OCI-LY7 (cell line): ENCODE data around the gene FAM131C. TPM values are rescaled to one million over a fixed set of nuclear protein-coding genes. Genes with fewer than 3 reads are reported as not detected.

Experiments
- BruUV-seq: library from RNA; stranded (reverse); fragments of 400-500 nt; replicated peaks from 2 replicates; lab custom pipeline; 2021; lab: Mats Ljungman, UMichigan
- CTCF ChIA-PET: fragments of 300-600 bp; sonication (Branson Sonifier 250); formaldehyde crosslinking; loops from one replicate; lab custom pipeline; 2022; ENCODE audit warnings: antibody characterized with exemption; ENCODE audit not compliant: unreplicated experiment; lab: Charles Lee
- POLR2A ChIA-PET: fragments of 300-600 bp; sonication (Branson Sonifier 250); formaldehyde crosslinking; loops from one replicate; lab custom pipeline; 2022; ENCODE audit warnings: antibody characterized with exemption; lab: Charles Lee
- DNase-seq: peaks from one replicate; pipeline ENCODE4 v3.0.0-alpha.2; 2015; ENCODE audit warnings: low spot score
- H2AFZ ChIP-seq: fragments of 200-600 bp; sonication (generic), shearing (Covaris generic); 2 replicates; pipeline ENCODE4 v1.6.1; 2014; ENCODE audit warnings: mild to moderate bottlenecking, antibody characterized with exemption, low read length, moderate library complexity
- H3K27ac ChIP-seq: fragments of 200-600 bp; sonication (generic); 2 replicates; pipeline ENCODE4 v1.5.1; 2014; ENCODE audit warnings: mixed run types, low read depth, mild to moderate bottlenecking, moderate library complexity, low read length, inconsistent platforms; ENCODE audit not compliant: poor library complexity, severe bottlenecking
- H3K36me3 ChIP-seq: fragments of 200-600 bp; sonication (generic); 2 replicates; pipeline ENCODE4 v1.6.1; 2014; ENCODE audit warnings: mild to moderate bottlenecking, antibody characterized with exemption, low read length, moderate library complexity, mixed read lengths; ENCODE audit not compliant: insufficient read depth
- H3K4me1 ChIP-seq: fragments of 200-600 bp; sonication (generic); 2 replicates; pipeline ENCODE4 v1.5.1; 2014; ENCODE audit warnings: mild to moderate bottlenecking, low read length; ENCODE audit not compliant: insufficient read depth, poor library complexity, severe bottlenecking
- H3K4me2 ChIP-seq: fragments of 200-600 bp; sonication (generic); 2 replicates; pipeline ENCODE4 v1.6.1; 2014; ENCODE audit warnings: mild to moderate bottlenecking, low read length
- H3K4me3 ChIP-seq: fragments of 200-600 bp; sonication (generic); 2 replicates; pipeline ENCODE4 v1.5.1; 2014; ENCODE audit warnings: mild to moderate bottlenecking, low read depth, low read length; ENCODE audit not compliant: poor library complexity, severe bottlenecking
- H3K79me2 ChIP-seq: fragments of 200-600 bp; sonication (generic); 2 replicates; pipeline ENCODE4 v1.6.1; 2016; ENCODE audit warnings: low read depth, mild to moderate bottlenecking, low read length, moderate library complexity, mixed read lengths; ENCODE audit not compliant: insufficient read depth
- H3K9me2 ChIP-seq: fragments of 200-600 bp; sonication (generic); 2 replicates; pipeline ENCODE4 v1.6.1; 2016; ENCODE audit warnings: mild to moderate bottlenecking, low read length, mixed read lengths; ENCODE audit not compliant: insufficient read depth
- H3K9me3 ChIP-seq: fragments of 200-600 bp; sonication (generic); 2 replicates; pipeline ENCODE4 v1.6.1; 2014; ENCODE audit warnings: mild to moderate bottlenecking, mixed run types, low read length, mixed read lengths
- H4K20me1 ChIP-seq: fragments of 200-600 bp; sonication (generic); 2 replicates; pipeline ENCODE4 v1.6.1; 2014; ENCODE audit warnings: mild to moderate bottlenecking, antibody characterized with exemption, low read length, moderate library complexity, mixed read lengths; ENCODE audit not compliant: insufficient read depth
- CTCF ChIP-seq: fragments of 200-600 bp; sonication (generic); conservative IDR thresholded peaks from 2 replicates; pipeline ENCODE4 v1.5.1; 2014; ENCODE audit warnings: mild to moderate bottlenecking, antibody characterized with exemption, low read length, moderate library complexity, mixed read lengths
- EZH2phosphoT487 ChIP-seq: fragments of 200-600 bp; sonication (generic); IDR thresholded peaks from 2 replicates; pipeline ENCODE4 v1.6.1; 2018; ENCODE audit warnings: low read depth, borderline replicate concordance, mild to moderate bottlenecking, mixed run types, antibody characterized with exemption, low read length, moderate library complexity, mixed read lengths
- intact Hi-C: fragments of 100-400 bp; cut with micrococcal nuclease; formaldehyde crosslinking; loops from one replicate; pipeline ENCODE4 v1.10.0; 2022; ENCODE audit not compliant: unreplicated experiment
- total RNA-seq, 2 experiments: library from RNA; depleted of rRNA in 1 of 2; stranded (reverse); fragments of >200 nt in 1 of 2; shearing (Covaris generic) in 1 of 2; gene quantifications; 2 replicates each; pipeline ENCODE4 v1.2.3, GENCODE V29; 2014 to 2022

FAM131C gene
- total RNA-seq, 2 experiments from 2014 or later, result not detected

DNA sequence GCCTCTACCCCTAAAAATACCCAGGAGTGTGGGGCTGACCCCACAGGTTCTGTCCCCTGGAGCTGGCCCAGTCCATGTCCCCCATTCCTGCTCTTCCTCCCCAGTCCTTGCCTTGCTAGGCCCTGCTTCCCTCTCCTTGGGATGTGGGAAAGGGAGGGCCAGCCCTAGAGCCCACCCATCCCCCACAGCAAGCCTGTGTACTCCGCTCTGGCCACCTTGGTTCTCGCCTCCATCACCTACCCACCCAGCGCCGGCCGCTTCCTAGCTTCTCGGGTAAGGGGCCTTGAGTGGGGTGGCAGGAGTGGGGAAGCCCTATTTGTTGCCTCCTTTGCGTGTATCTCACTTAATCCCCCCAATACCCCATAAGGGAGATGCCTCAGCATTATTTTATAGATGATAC, 23.1 kb downstream of the FAM131C start:
- POLR2A ChIA-PET, result no interaction called here
- no TSS peak for BruUV-seq

GRCh38 chr1:16048573-16049189, 24.8 kb downstream of the FAM131C start:
- Histone ChIP-seq H2AFZ (no peak overlapping the region), H3K4me1 (peaks cover 6% of the 10 kb centered on the region), H3K79me2 (no peaks in the 10 kb centered on the region), H4K20me1 (no peaks in the 10 kb centered on the region), H3K4me3 (no peak overlapping the region), H3K27ac (no peak overlapping the region), H3K4me2 (peak overlapping the region; percentile 50), H3K9me3 (no peaks in the 10 kb centered on the region), H3K36me3 (no peaks in the 10 kb centered on the region), H3K9me2 (no peaks in the 10 kb centered on the region)
- BruUV-seq, result no TSS peak
- TF ChIP-seq CTCF (0 out of 2 replicates have a peak, but pooled peaks have one; percentile 22), EZH2phosphoT487 (no peak)
- peak; percentile 51 for DNase-seq
- ChIA-PET CTCF (no interaction called here), POLR2A (no interaction called here)
- intact Hi-C loops, result no loop called here

More for the DNA sequence above, 23.1 kb downstream of the FAM131C start:
- TF ChIP-seq CTCF, result no peak
- no peak for TF ChIP-seq EZH2phosphoT487
- Histone ChIP-seq H3K9me2 (no peaks in the 10 kb centered on the region), H3K9me3 (no peaks in the 10 kb centered on the region), H3K4me1 (peaks cover 6% of the 10 kb centered on the region), H3K36me3 (no peaks in the 10 kb centered on the region), H4K20me1 (no peaks in the 10 kb centered on the region), H2AFZ (no peak overlapping the region), H3K79me2 (no peaks in the 10 kb centered on the region), H3K4me2 (no peak overlapping the region), H3K27ac (no peak overlapping the region), H3K4me3 (no peak overlapping the region)
- CTCF ChIA-PET, result no interaction called here
- intact Hi-C loops, result no loop called here
- no peak for DNase-seq

DNA sequence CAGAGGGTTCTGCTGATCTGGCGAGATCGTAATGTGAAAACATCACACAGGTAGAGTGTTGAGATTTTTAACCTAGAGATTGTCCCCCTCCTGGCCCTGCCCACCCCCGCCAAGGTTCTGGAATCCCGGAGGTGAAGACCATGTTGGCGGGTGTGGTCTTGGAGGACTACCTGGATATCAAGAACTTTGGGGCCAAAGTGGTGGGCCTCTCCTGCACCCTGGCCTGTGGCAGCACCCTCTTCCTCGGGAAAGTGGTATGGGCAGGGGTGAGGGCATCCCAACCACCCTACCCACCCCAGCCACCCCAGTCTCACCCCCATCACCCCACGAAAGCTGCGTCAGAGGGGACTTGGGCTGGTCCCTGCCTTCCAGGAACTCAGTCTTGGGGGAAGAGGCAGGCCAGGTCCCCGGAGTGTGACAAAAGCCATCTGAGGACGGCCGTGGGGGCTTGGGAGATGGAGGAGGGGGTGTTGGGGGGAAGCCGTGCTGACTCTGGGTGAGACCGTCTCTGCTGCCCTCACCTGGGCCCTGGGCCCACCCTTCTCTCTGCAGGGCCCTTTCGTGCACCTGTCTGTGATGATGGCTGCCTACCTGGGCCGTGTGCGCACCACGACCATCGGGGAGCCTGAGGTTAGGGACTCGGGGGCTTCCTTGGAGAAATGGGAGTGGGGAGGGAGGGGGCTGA, 25.5 kb downstream of the FAM131C start:
- Histone ChIP-seq H3K4me3 (no peak overlapping the region), H3K9me3 (no peaks in the 10 kb centered on the region), H2AFZ (no peak overlapping the region), H3K4me2 (no peak overlapping the region), H3K9me2 (no peaks in the 10 kb centered on the region), H3K79me2 (no peaks in the 10 kb centered on the region), H3K4me1 (peaks cover 6% of the 10 kb centered on the region), H3K27ac (no peak overlapping the region), H3K36me3 (no peaks in the 10 kb centered on the region), H4K20me1 (no peaks in the 10 kb centered on the region)
- intact Hi-C loops, result no loop called here
- TF ChIP-seq CTCF (no peak), EZH2phosphoT487 (no peak)
- ChIA-PET CTCF (no interaction called here), POLR2A (no interaction called here)
- BruUV-seq, result no TSS peak
- DNase-seq, result no peak
